IPS-18c (cell line): ENCODE data around the gene MTMR12.
"Not testable (repeated sequence)": the region's sequence is repeated elsewhere in the genome, so short reads cannot be mapped to it uniquely, and the experiment has no call there.

Experiments
- H3K4me3 ChIP-seq: 2 replicates; pipeline ENCODE4 v1.7.0; 2013; ENCODE audit warnings: low read depth, mild to moderate bottlenecking, low read length, moderate library complexity; ENCODE audit not compliant: insufficient read depth
- H3K9me3 ChIP-seq: one replicate; pipeline ENCODE4 v1.6.1; 2013; ENCODE audit warnings: mild to moderate bottlenecking, low read length, moderate library complexity; ENCODE audit not compliant: control insufficient read depth, insufficient read depth

MTMR12 gene

GRCh38 chr5:32285510-32286138 lies 27.1 kb downstream of the MTMR12 start:
- no peak overlapping the region for H3K4me3 ChIP-seq

GRCh38 chr5:32283539-32284377 lies 29.0 kb downstream of the MTMR12 start:
- Histone ChIP-seq H3K4me3 (no peak overlapping the region), H3K9me3 (no peaks in the 10 kb centered on the region)

More at GRCh38 chr5:32285510-32286138, 27.1 kb downstream of the MTMR12 start:
- no peaks in the 10 kb centered on the region for H3K9me3 ChIP-seq

GRCh38 chr5:32283061-32283460 lies 29.7 kb downstream of the MTMR12 start:
- H3K9me3 ChIP-seq, result no peaks in the 10 kb centered on the region
- no peak overlapping the region for H3K4me3 ChIP-seq

GRCh38 chr5:32282633-32283032 lies 30.1 kb downstream of the MTMR12 start:
- H3K4me3 ChIP-seq, result no peak overlapping the region

GRCh38 chr5:32281378-32282133 lies 31.2 kb downstream of the MTMR12 start:
- H3K4me3 ChIP-seq, H3K9me3 ChIP-seq: not testable (repeated sequence)

More at GRCh38 chr5:32282633-32283032, 30.1 kb downstream of the MTMR12 start:
- no peaks in the 10 kb centered on the region for H3K9me3 ChIP-seq

GRCh38 chr5:32280656-32281081 lies 32.1 kb downstream of the MTMR12 start:
- no peak overlapping the region for H3K4me3 ChIP-seq
- no peaks in the 10 kb centered on the region for H3K9me3 ChIP-seq

- H3K4me3 ChIP-seq, result no peak overlapping the region
Observed at GRCh38 chr5:32279786-32280185, 33.0 kb downstream of the MTMR12 start.

GRCh38 chr5:32279223-32279622 lies 33.5 kb downstream of the MTMR12 start:
- H3K4me3 ChIP-seq, result no peak overlapping the region
- no peaks in the 10 kb centered on the region for H3K9me3 ChIP-seq

More at GRCh38 chr5:32279786-32280185, 33.0 kb downstream of the MTMR12 start:
- no peaks in the 10 kb centered on the region for H3K9me3 ChIP-seq

- Histone ChIP-seq H3K4me3 (no peak overlapping the region), H3K9me3 (no peaks in the 10 kb centered on the region)
Observed at GRCh38 chr5:32278406-32278805, 34.3 kb downstream of the MTMR12 start.

- Histone ChIP-seq H3K4me3 (no peak overlapping the region), H3K9me3 (no peaks in the 10 kb centered on the region)
Observed at GRCh38 chr5:32277798-32278197, 34.9 kb downstream of the MTMR12 start.

GRCh38 chr5:32276173-32276853 lies 36.4 kb downstream of the MTMR12 start:
- Histone ChIP-seq H3K4me3 (no peak overlapping the region), H3K9me3 (no peaks in the 10 kb centered on the region)

- H3K4me3 ChIP-seq, result no peak overlapping the region
- no peaks in the 10 kb centered on the region for H3K9me3 ChIP-seq
Observed at GRCh38 chr5:32275396-32275741, 37.4 kb downstream of the MTMR12 start.

- no peak overlapping the region for H3K4me3 ChIP-seq
Observed at GRCh38 chr5:32274548-32275395, 38.0 kb downstream of the MTMR12 start.

GRCh38 chr5:32273821-32274220 lies 38.9 kb downstream of the MTMR12 start:
- Histone ChIP-seq H3K9me3 (no peaks in the 10 kb centered on the region), H3K4me3 (no peak overlapping the region)

More at GRCh38 chr5:32274548-32275395, 38.0 kb downstream of the MTMR12 start:
- no peaks in the 10 kb centered on the region for H3K9me3 ChIP-seq

- Histone ChIP-seq H3K4me3 (no peak overlapping the region), H3K9me3 (no peaks in the 10 kb centered on the region)
Observed at GRCh38 chr5:32272746-32273145, 40.0 kb downstream of the MTMR12 start.

- H3K4me3 ChIP-seq, result no peak overlapping the region
- no peaks in the 10 kb centered on the region for H3K9me3 ChIP-seq
Observed at GRCh38 chr5:32270946-32271345, 41.8 kb downstream of the MTMR12 start.
